Liver (tissue), 9 donors: ENCODE data around the gene TRAF3IP3. TPM values are rescaled to one million over a fixed set of nuclear protein-coding genes. Genes with fewer than 3 reads are reported as not detected.

Experiments used
- DNase-seq: peaks from one replicate; pipeline ENCODE4 v3.0.0-alpha.2; 2017; ENCODE audit warnings: low spot score
- H3K27ac ChIP-seq, 2 donors: one replicate each; pipeline ENCODE4 v1.7.0; 2013; ENCODE audit warnings: inconsistent platforms in 2 of 2, low read length in 2 of 2, control low read depth in 1 of 2, low read depth in 1 of 2, mild to moderate bottlenecking in 1 of 2
- H3K27me3 ChIP-seq, 4 donors: one replicate each; pipeline versions ENCODE4 v1.6.1 to v1.7.0; 2013; ENCODE audit warnings: low read length in 3 of 4, inconsistent platforms in 1 of 4, mild to moderate bottlenecking in 1 of 4, moderate library complexity in 1 of 4; ENCODE audit not compliant: control insufficient read depth in 4 of 4, insufficient read depth in 4 of 4
- H3K36me3 ChIP-seq, 4 donors: one replicate each; pipeline versions ENCODE4 v1.6.1 to v1.7.0; 2013; ENCODE audit warnings: low read length in 3 of 4, mild to moderate bottlenecking in 3 of 4, low read depth in 1 of 4, moderate library complexity in 1 of 4; ENCODE audit not compliant: control insufficient read depth in 4 of 4, insufficient read depth in 3 of 4
- H3K4me1 ChIP-seq, 4 donors: one replicate each; pipeline versions ENCODE4 v1.6.1 to v1.7.0; 2013; ENCODE audit warnings: low read length in 3 of 4, mild to moderate bottlenecking in 3 of 4, moderate library complexity in 1 of 4; ENCODE audit not compliant: control insufficient read depth in 4 of 4, insufficient read depth in 4 of 4
- H3K4me3 ChIP-seq, 3 donors: one replicate each; pipeline versions ENCODE4 v1.6.1 to v1.7.0; 2013; ENCODE audit warnings: low read length in 3 of 3, control low read depth in 1 of 3, low read depth in 1 of 3, mild to moderate bottlenecking in 1 of 3
- H3K9ac ChIP-seq, 2 donors: one replicate each; pipeline ENCODE4 v1.7.0; 2013; ENCODE audit warnings: low read length in 2 of 2, mild to moderate bottlenecking in 2 of 2, moderate library complexity in 2 of 2, control low read depth in 1 of 2, low read depth in 1 of 2
- H3K9me3 ChIP-seq, 4 donors: one replicate each; pipeline versions ENCODE4 v1.6.1 to v1.7.0; 2013; ENCODE audit warnings: low read length in 3 of 4; ENCODE audit not compliant: control insufficient read depth in 4 of 4
- EGR1 ChIP-seq, 2 donors: IDR thresholded peaks; 2 replicates each; pipeline ENCODE4 v1.6.1; 2016 to 2018; ENCODE audit warnings: antibody characterized with exemption in 2 of 2, low read depth in 2 of 2
- FOXA1 ChIP-seq: IDR thresholded peaks from 2 replicates; pipeline ENCODE4 v1.6.1; 2016; ENCODE audit warnings: antibody characterized with exemption
- FOXA2 ChIP-seq: IDR thresholded peaks from 2 replicates; pipeline ENCODE4 v1.6.1; 2016; ENCODE audit warnings: antibody characterized with exemption
- GABPA ChIP-seq, 2 donors: IDR thresholded peaks in 1 of 2; conservative IDR thresholded peaks in 1 of 2; 2 replicates each; pipeline ENCODE4 v1.6.1; 2016; ENCODE audit warnings: antibody characterized with exemption in 2 of 2, mild to moderate bottlenecking in 1 of 2, moderate library complexity in 1 of 2
- JUND ChIP-seq, 2 donors: IDR thresholded peaks; 2 replicates each; pipeline ENCODE4 v1.6.1; 2016; ENCODE audit warnings: antibody characterized with exemption in 2 of 2
- NR2F2 ChIP-seq: IDR thresholded peaks from 2 replicates; pipeline ENCODE4 v1.6.1; 2016; ENCODE audit warnings: antibody characterized with exemption
- RAD21 ChIP-seq, 2 donors: IDR thresholded peaks; 2 replicates each; pipeline ENCODE4 v1.6.1; 2016; ENCODE audit warnings: antibody characterized with exemption in 2 of 2, mild to moderate bottlenecking in 2 of 2
- RXRA ChIP-seq, 2 donors: IDR thresholded peaks; 2 replicates each; pipeline ENCODE4 v1.6.1; 2017 to 2018; ENCODE audit warnings: antibody characterized with exemption in 2 of 2, mild to moderate bottlenecking in 1 of 2
- SP1 ChIP-seq: IDR thresholded peaks from 2 replicates; pipeline ENCODE4 v1.6.1; 2018; ENCODE audit warnings: antibody characterized with exemption, mild to moderate bottlenecking
- TAF1 ChIP-seq: conservative IDR thresholded peaks from 2 replicates; pipeline ENCODE4 v1.6.1; 2016; ENCODE audit warnings: antibody characterized with exemption, mild to moderate bottlenecking
- YY1 ChIP-seq: IDR thresholded peaks from 2 replicates; pipeline ENCODE4 v1.6.1; 2016; ENCODE audit warnings: antibody characterized with exemption, mild to moderate bottlenecking
- WGBS: extraction: QIAGEN DNeasy Blood & Tissue Kit; methylation state at CpG from one replicate; pipeline ENCODE4 v1.1.7; 2013; 5-methylcytosine and 5-hydroxymethylcytosine counted together
- polyA plus RNA-seq, 2 donors: library from polyadenylated mRNA; stranded (reverse) in 1 of 2; unstranded in 1 of 2; fragments of 200-250 nt in 1 of 2; fragments of >200 nt in 1 of 2; fragmentation: Nextera tagmentation in 1 of 2; extraction: Ambion mirVana in 1 of 2; gene quantifications; one replicate each; pipeline versions ENCODE4 v1.2.1 to v1.2.3, GENCODE V29; 2013 to 2015
- total RNA-seq, 2 donors: library from RNA; depleted of rRNA; stranded (reverse); fragments of >200 nt; gene quantifications; one replicate each; pipeline ENCODE4 v1.2.3, GENCODE V29; 2014
- TF ChIP-seq, protein P1 (sequence below): IDR thresholded peaks from 2 replicates; pipeline ENCODE4 v1.6.1; 2016; ENCODE audit warnings: antibody characterized with exemption
- TF ChIP-seq, protein P2 (sequence below): IDR thresholded peaks from 2 replicates; pipeline ENCODE4 v1.6.1; 2016; ENCODE audit warnings: antibody characterized with exemption
- TF ChIP-seq, protein P3 (sequence below): fragments of 150-350 bp; IDR thresholded peaks from 2 replicates; pipeline ENCODE4 v1.5.1; 2017; ENCODE audit warnings: improper control_type of control experiment, low read depth, low read length; ENCODE audit not compliant: missing input control
- TF ChIP-seq, protein P4 (sequence below): IDR thresholded peaks from 2 replicates; pipeline ENCODE4 v1.6.1; 2016; ENCODE audit warnings: antibody characterized with exemption, mild to moderate bottlenecking
- TF ChIP-seq, protein P5 (sequence below): IDR thresholded peaks from 2 replicates; pipeline ENCODE4 v1.6.1; 2016; ENCODE audit warnings: antibody characterized with exemption
- donor health status: healthy.
- donor health status: healthy.
- donor health status: healthy.
- donor health status: healthy.
- donor health status: healthy.

The TRAF3IP3 gene
- total and polyA plus RNA-seq, 4 donors, result 0.87 to 3.4 (median 2.2) TPM

DNA sequence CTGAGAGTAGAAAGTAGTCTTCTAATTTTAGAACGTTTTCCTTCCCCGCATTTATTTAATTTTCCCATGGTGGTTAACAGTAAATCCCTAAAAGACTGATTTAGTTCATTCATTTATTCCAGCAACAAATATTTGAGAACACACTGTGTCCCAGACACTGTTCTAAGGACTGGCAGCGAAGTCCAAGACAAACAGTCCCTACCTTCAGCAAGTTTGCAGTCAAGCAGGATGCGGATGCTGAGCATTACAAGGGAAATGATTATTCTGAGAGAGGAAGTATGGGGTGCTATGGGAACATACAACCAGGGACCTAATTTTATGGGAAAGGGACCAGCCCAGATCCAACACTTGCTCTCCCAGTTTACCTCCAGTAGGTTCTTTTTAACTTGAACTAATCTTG, 29.7 kb downstream of the TRAF3IP3 start:
- Histone ChIP-seq H3K27me3 (no peaks in the 10 kb centered on the region), H3K9me3 (no peaks in the 10 kb centered on the region), H3K27ac (no peak overlapping the region), H3K36me3 (peaks cover 0 to 18% (median 4%) of the 10 kb centered on the region in 4 donors), H3K9ac (no peak overlapping the region), H3K4me1 (peaks cover 10 to 63% (median 40%) of the 10 kb centered on the region in 4 donors), H3K4me3 (no peak overlapping the region)
- TF ChIP-seq, protein P1, sequence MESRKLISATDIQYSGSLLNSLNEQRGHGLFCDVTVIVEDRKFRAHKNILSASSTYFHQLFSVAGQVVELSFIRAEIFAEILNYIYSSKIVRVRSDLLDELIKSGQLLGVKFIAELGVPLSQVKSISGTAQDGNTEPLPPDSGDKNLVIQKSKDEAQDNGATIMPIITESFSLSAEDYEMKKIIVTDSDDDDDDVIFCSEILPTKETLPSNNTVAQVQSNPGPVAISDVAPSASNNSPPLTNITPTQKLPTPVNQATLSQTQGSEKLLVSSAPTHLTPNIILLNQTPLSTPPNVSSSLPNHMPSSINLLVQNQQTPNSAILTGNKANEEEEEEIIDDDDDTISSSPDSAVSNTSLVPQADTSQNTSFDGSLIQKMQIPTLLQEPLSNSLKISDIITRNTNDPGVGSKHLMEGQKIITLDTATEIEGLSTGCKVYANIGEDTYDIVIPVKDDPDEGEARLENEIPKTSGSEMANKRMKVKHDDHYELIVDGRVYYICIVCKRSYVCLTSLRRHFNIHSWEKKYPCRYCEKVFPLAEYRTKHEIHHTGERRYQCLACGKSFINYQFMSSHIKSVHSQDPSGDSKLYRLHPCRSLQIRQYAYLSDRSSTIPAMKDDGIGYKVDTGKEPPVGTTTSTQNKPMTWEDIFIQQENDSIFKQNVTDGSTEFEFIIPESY, result no peak
- TF ChIP-seq RAD21 (IDR thresholded peaks at IDR 0.05), result no peak
- TF ChIP-seq NR2F2, result no peak
- TF ChIP-seq, protein P2, sequence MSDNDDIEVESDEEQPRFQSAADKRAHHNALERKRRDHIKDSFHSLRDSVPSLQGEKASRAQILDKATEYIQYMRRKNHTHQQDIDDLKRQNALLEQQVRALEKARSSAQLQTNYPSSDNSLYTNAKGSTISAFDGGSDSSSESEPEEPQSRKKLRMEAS, result no peak
- TF ChIP-seq JUND (IDR thresholded peaks at IDR 0.05), result no peak
- TF ChIP-seq EGR1 (IDR thresholded peaks at IDR 0.05; ENCODE audit: low read depth in 2 of 2), result no peak
- no peak for TF ChIP-seq FOXA1
- no peak for TF ChIP-seq GABPA (IDR thresholded peaks at IDR 0.05 in 1 of 2, conservative IDR thresholded peaks at IDR 0.05 in 1 of 2)
- TF ChIP-seq, protein P3, sequence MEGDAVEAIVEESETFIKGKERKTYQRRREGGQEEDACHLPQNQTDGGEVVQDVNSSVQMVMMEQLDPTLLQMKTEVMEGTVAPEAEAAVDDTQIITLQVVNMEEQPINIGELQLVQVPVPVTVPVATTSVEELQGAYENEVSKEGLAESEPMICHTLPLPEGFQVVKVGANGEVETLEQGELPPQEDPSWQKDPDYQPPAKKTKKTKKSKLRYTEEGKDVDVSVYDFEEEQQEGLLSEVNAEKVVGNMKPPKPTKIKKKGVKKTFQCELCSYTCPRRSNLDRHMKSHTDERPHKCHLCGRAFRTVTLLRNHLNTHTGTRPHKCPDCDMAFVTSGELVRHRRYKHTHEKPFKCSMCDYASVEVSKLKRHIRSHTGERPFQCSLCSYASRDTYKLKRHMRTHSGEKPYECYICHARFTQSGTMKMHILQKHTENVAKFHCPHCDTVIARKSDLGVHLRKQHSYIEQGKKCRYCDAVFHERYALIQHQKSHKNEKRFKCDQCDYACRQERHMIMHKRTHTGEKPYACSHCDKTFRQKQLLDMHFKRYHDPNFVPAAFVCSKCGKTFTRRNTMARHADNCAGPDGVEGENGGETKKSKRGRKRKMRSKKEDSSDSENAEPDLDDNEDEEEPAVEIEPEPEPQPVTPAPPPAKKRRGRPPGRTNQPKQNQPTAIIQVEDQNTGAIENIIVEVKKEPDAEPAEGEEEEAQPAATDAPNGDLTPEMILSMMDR, result no peak
- no peak for TF ChIP-seq FOXA2
- DNase-seq, result no peak
- 94% methylated on average over 4 of the region's 4 CpGs for WGBS

DNA sequence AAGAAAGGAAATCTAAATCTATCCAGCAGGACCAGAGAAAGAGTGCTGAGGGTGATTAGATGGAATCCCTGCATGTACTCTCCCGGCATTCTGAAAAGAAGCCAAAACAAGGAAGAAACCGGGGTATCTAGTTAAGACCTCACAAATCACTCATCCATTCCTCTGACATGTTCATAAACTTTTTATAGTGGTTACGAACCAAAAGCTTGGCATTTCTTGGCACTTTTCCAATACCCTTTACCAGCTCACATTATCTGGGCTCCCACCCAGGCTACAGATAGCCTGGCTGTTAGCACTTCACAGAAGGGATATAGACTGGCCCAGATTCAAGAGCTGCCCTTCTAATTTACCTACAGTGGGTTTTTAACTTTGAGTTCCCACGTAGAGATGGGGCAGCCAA, 30.3 kb downstream of the TRAF3IP3 start:
- WGBS, result 65% methylated on average over 4 of the region's 4 CpGs

DNA sequence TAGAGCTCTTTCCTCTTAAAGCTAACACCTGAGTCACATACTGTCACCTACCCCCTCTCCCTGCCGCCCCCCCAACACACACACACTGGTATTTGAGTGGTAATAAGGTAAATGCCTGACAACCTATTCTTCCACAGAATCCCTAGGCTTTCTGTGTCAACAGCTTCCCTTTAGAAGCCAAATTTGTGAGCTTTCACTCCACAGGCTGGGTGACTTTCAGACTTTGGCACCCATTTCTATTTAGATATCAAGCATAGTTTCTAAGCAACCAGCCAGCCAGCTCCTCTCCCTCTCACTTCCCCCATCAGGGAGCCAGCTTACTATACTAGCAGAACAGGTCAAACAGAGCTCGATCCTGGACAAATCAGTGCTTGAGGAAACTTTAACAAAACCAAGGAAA, 31.7 kb downstream of the TRAF3IP3 start:
- DNase-seq, result no peak
- TF ChIP-seq, protein P1, result peak; percentile 63
- TF ChIP-seq EGR1 (IDR thresholded peaks at IDR 0.05; ENCODE audit: low read depth in 2 of 2) (peak in 1 of 2 donors; percentile 16), RAD21 (IDR thresholded peaks at IDR 0.05) (peak; percentile 23 to 40), JUND (IDR thresholded peaks at IDR 0.05) (peak in 1 of 2 donors; percentile 64), YY1 (peak; percentile 86), NR2F2 (no peak), GABPA (IDR thresholded peaks at IDR 0.05 in 1 of 2, conservative IDR thresholded peaks at IDR 0.05 in 1 of 2) (peak in 1 of 2 donors; percentile 49), TAF1 (no peak), RXRA (IDR thresholded peaks at IDR 0.05) (peak; percentile 60 to 77), SP1 (peak; percentile 96), FOXA2 (peak; percentile 88)
- TF ChIP-seq, protein P2, result peak; percentile 46
- TF ChIP-seq, protein P4, sequence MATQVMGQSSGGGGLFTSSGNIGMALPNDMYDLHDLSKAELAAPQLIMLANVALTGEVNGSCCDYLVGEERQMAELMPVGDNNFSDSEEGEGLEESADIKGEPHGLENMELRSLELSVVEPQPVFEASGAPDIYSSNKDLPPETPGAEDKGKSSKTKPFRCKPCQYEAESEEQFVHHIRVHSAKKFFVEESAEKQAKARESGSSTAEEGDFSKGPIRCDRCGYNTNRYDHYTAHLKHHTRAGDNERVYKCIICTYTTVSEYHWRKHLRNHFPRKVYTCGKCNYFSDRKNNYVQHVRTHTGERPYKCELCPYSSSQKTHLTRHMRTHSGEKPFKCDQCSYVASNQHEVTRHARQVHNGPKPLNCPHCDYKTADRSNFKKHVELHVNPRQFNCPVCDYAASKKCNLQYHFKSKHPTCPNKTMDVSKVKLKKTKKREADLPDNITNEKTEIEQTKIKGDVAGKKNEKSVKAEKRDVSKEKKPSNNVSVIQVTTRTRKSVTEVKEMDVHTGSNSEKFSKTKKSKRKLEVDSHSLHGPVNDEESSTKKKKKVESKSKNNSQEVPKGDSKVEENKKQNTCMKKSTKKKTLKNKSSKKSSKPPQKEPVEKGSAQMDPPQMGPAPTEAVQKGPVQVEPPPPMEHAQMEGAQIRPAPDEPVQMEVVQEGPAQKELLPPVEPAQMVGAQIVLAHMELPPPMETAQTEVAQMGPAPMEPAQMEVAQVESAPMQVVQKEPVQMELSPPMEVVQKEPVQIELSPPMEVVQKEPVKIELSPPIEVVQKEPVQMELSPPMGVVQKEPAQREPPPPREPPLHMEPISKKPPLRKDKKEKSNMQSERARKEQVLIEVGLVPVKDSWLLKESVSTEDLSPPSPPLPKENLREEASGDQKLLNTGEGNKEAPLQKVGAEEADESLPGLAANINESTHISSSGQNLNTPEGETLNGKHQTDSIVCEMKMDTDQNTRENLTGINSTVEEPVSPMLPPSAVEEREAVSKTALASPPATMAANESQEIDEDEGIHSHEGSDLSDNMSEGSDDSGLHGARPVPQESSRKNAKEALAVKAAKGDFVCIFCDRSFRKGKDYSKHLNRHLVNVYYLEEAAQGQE, result peak; percentile 71
- TF ChIP-seq, protein P5, sequence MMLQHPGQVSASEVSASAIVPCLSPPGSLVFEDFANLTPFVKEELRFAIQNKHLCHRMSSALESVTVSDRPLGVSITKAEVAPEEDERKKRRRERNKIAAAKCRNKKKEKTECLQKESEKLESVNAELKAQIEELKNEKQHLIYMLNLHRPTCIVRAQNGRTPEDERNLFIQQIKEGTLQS, result no peak

More for the DNA sequence above, 30.3 kb downstream of the TRAF3IP3 start:
- no peaks in the 10 kb centered on the region for H3K27me3 ChIP-seq
- peaks cover 10 to 69% (median 46%) of the 10 kb centered on the region in 4 donors for H3K4me1 ChIP-seq
- H3K9me3 ChIP-seq, result no peaks in the 10 kb centered on the region
- peak overlapping the region in 1 of 2 donors; percentile 70 for H3K27ac ChIP-seq
- DNase-seq, result no peak
- H3K4me3 ChIP-seq, result no peak overlapping the region
- no peak for TF ChIP-seq RAD21 (IDR thresholded peaks at IDR 0.05)
- no peak for TF ChIP-seq GABPA (IDR thresholded peaks at IDR 0.05 in 1 of 2, conservative IDR thresholded peaks at IDR 0.05 in 1 of 2)
- peaks cover 0 to 18% (median 5%) of the 10 kb centered on the region in 4 donors for H3K36me3 ChIP-seq
- H3K9ac ChIP-seq, result no peak overlapping the region

More for the DNA sequence above, 31.7 kb downstream of the TRAF3IP3 start:
- peaks cover 10 to 78% (median 51%) of the 10 kb centered on the region in 4 donors for H3K4me1 ChIP-seq
- no peaks in the 10 kb centered on the region for H3K9me3 ChIP-seq
- peaks cover 0 to 21% (median 7%) of the 10 kb centered on the region in 4 donors for H3K36me3 ChIP-seq
- H3K4me3 ChIP-seq, result no peak overlapping the region
- peak overlapping the region; percentile 70 to 84 for H3K27ac ChIP-seq
- peak overlapping the region in 1 of 2 donors; percentile 50 for H3K9ac ChIP-seq
- no peaks in the 10 kb centered on the region for H3K27me3 ChIP-seq
- 18% methylated on average over 2 of the region's 2 CpGs for WGBS
